ENCODE measurements around the gene RPLP2. TPM values are rescaled to one million over a fixed set of nuclear protein-coding genes. Genes with fewer than 3 reads are reported as not detected.
A peak's percentile ranks its signal among the peaks of the same experiment; 100 is the strongest.

The RPLP2 gene
- total RNA-seq, 1 experiment from 2014 or later: 2,142 TPM

DNA sequence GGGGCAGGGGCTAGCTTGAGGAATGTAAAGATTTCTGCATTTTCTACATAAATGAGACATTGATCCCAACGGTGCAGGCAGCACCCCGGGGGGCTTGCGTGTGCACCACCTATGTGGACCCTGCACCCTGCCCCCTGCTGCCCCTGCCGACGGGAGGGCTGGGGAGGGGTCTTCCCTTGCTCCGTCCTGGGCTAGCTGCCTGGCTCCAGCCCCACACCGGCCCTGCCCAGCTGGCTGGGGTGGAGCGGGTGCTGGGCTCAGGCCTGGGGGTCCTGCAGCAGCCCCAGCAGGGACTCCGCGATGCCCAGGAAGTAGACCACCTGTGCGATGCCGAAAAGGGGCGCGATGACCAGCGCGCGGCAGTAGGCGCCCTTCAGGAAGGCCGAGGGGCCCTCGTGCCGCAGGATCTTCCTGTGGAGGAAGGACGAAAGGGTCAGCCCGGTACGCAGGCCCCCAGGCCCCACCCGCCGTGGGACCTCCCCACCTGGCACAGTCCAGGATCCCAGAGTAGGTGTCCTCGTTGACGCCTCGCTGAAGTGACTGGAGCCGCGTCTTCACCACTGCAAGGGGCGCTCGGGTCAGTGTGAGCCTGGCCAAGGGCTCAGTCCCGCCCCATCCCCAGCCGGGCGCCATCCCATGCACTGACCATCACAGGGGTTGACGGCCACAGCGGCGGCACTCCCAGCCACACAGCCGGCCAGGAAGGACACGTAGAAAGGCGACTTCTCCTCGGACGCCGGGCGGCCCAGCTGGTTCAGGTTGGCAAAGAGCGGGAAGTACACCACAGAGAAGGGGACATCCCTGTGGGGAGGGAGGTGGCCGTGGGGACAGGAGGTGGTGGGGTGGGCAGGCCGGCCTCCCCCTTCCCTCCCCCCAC lies 17.9 kb upstream of the RPLP2 start:
- TF ChIP-seq, protein P1, sequence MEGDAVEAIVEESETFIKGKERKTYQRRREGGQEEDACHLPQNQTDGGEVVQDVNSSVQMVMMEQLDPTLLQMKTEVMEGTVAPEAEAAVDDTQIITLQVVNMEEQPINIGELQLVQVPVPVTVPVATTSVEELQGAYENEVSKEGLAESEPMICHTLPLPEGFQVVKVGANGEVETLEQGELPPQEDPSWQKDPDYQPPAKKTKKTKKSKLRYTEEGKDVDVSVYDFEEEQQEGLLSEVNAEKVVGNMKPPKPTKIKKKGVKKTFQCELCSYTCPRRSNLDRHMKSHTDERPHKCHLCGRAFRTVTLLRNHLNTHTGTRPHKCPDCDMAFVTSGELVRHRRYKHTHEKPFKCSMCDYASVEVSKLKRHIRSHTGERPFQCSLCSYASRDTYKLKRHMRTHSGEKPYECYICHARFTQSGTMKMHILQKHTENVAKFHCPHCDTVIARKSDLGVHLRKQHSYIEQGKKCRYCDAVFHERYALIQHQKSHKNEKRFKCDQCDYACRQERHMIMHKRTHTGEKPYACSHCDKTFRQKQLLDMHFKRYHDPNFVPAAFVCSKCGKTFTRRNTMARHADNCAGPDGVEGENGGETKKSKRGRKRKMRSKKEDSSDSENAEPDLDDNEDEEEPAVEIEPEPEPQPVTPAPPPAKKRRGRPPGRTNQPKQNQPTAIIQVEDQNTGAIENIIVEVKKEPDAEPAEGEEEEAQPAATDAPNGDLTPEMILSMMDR (IDR thresholded peaks at IDR 0.05; ENCODE audit: unreplicated experiment): no peak
- Mint-ChIP-seq H3K27ac (ENCODE audit: low read depth, unreplicated experiment) (no peak overlapping the region), H3K36me3 (ENCODE audit: insufficient read depth, unreplicated experiment) (peaks cover 26% of the 10 kb centered on the region), H3K4me1 (ENCODE audit: insufficient read depth, unreplicated experiment) (no peaks in the 10 kb centered on the region), H3K27me3 (ENCODE audit: insufficient read depth, unreplicated experiment) (no peaks in the 10 kb centered on the region), H3K4me3 (ENCODE audit: unreplicated experiment) (no peak overlapping the region), H3K9me3 (ENCODE audit: unreplicated experiment) (no peaks in the 10 kb centered on the region)
- intact Hi-C loops (cut with micrococcal nuclease): no loop called here
- CTCF ChIA-PET: interaction anchor here (0.7 kb wide), 1 partner anchor 69 kb away, joined by 3 read pairs; no protein-coding TSS in a partner anchor
- TSS peak; percentile 23 for BruUV-seq (replicated peaks)
- DNase-seq (ENCODE audit: unreplicated experiment): no peak
- POLR2A ChIA-PET: interaction anchor here (0.6 to 1.1 kb wide), 2 partner anchors 42 to 45 kb away, joined by 3 read pairs; partner anchors contain the start of gene TALDO1

DNA sequence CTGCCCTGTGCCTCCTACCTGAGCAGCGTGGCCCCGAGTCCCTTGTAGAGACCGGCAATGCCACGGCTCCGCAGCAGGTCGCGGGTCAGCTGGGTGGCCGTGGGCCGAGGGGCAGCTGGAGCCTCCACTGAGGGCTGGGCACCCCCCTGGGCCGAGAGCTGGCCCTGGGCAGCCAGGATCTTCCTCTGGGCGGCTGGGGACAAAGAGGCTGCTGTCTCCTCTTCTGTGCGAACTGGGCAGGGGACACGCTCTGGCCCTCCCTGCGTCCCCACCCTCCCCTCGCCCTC lies 17.3 kb upstream of the RPLP2 start:
- intact Hi-C loops (cut with micrococcal nuclease): no loop called here

DNA sequence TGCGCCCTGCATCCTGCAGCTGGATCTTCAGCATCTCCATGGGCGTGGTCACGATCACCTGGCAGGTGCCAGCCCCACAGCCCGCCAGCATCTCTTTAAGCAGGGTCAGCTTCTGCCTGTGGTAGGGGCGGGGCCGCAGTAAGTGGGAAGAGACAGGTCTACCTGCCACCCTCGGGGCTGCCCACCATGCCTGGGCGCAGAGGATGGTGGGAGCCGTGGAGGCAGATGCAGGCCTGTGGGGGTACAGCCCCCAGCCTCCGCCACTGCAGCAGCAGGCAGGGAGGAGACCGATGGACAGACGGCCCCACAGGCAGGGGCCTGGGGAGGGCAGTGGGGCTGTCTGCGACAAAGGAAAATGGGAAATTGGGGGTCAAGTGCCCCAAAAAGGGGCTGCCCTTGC lies 16.9 kb upstream of the RPLP2 start:
- no peaks in the 10 kb centered on the region for H3K9me3 Mint-ChIP-seq (ENCODE audit: unreplicated experiment)
- no TSS peak for BruUV-seq (replicated peaks)
- ChIA-PET POLR2A (interaction anchor here (0.6 to 1.3 kb wide), 2 partner anchors 11 to 46 kb away, joined by 3 to 4 read pairs; partner anchors contain the start of gene TALDO1), CTCF (interaction anchor here (0.7 to 1.6 kb wide), 4 partner anchors 9 to 70 kb away, joined by 3 to 5 read pairs (median 4); no protein-coding TSS in a partner anchor)
- intact Hi-C loops (cut with micrococcal nuclease): no loop called here
- H3K27ac Mint-ChIP-seq (ENCODE audit: low read depth, unreplicated experiment): no peak overlapping the region
- H3K36me3 Mint-ChIP-seq (ENCODE audit: insufficient read depth, unreplicated experiment): peaks cover 29% of the 10 kb centered on the region
- no peak for DNase-seq (ENCODE audit: unreplicated experiment)
- no peaks in the 10 kb centered on the region for H3K27me3 Mint-ChIP-seq (ENCODE audit: insufficient read depth, unreplicated experiment)
- H3K4me1 Mint-ChIP-seq (ENCODE audit: insufficient read depth, unreplicated experiment): no peaks in the 10 kb centered on the region
- no peak overlapping the region for H3K4me3 Mint-ChIP-seq (ENCODE audit: unreplicated experiment)
- TF ChIP-seq, protein P1 (IDR thresholded peaks at IDR 0.05; ENCODE audit: unreplicated experiment): no peak

More for the DNA sequence above, 17.3 kb upstream of the RPLP2 start:
- POLR2A ChIA-PET: interaction anchor here (0.6 to 1.3 kb wide), 2 partner anchors 12 to 45 kb away, joined by 3 to 4 read pairs; partner anchors contain the start of gene TALDO1
- peaks cover 29% of the 10 kb centered on the region for H3K36me3 Mint-ChIP-seq (ENCODE audit: insufficient read depth, unreplicated experiment)
- TF ChIP-seq, protein P1 (IDR thresholded peaks at IDR 0.05; ENCODE audit: unreplicated experiment): no peak
- no peaks in the 10 kb centered on the region for H3K4me1 Mint-ChIP-seq (ENCODE audit: insufficient read depth, unreplicated experiment)
- CTCF ChIA-PET: interaction anchor here (0.7 kb wide), 1 partner anchor 69 kb away, joined by 3 read pairs; no protein-coding TSS in a partner anchor
- no peaks in the 10 kb centered on the region for H3K27me3 Mint-ChIP-seq (ENCODE audit: insufficient read depth, unreplicated experiment)
- DNase-seq (ENCODE audit: unreplicated experiment): no peak
- no peak overlapping the region for H3K27ac Mint-ChIP-seq (ENCODE audit: low read depth, unreplicated experiment)
- no peaks in the 10 kb centered on the region for H3K9me3 Mint-ChIP-seq (ENCODE audit: unreplicated experiment)
- no TSS peak for BruUV-seq (replicated peaks)
- no peak overlapping the region for H3K4me3 Mint-ChIP-seq (ENCODE audit: unreplicated experiment)

DNA sequence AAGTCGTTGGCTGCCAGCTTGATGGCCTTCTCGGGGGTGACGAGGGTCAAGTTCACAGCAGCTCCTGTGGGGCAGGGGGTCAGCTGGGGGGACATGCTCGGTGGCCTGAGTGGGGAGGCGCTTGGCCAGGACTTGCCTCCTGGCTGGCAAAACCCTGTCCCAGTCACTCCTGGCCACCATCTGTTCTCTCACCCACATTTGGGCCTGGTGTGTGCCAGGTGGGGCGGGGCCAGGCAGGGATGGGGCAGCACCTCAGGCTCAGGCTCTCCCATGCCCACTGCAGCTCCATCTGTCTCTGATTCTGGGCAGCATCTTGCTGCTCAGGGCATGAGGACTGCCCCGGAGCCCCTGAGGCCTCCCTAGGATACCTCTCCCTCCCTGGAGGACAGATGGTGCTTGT lies 16.2 kb upstream of the RPLP2 start:
- Mint-ChIP-seq H3K4me3 (ENCODE audit: unreplicated experiment) (no peak overlapping the region), H3K27me3 (ENCODE audit: insufficient read depth, unreplicated experiment) (no peaks in the 10 kb centered on the region), H3K4me1 (ENCODE audit: insufficient read depth, unreplicated experiment) (no peaks in the 10 kb centered on the region), H3K36me3 (ENCODE audit: insufficient read depth, unreplicated experiment) (peaks cover 29% of the 10 kb centered on the region), H3K27ac (ENCODE audit: low read depth, unreplicated experiment) (no peak overlapping the region), H3K9me3 (ENCODE audit: unreplicated experiment) (no peaks in the 10 kb centered on the region)
- POLR2A ChIA-PET: interaction anchor here (0.7 to 1.3 kb wide), 3 partner anchors 11 to 87 kb away, joined by 3 to 4 read pairs (median 3); no protein-coding TSS in a partner anchor
- TF ChIP-seq, protein P1 (IDR thresholded peaks at IDR 0.05; ENCODE audit: unreplicated experiment): no peak
- intact Hi-C loops (cut with micrococcal nuclease): no loop called here
- CTCF ChIA-PET: interaction anchor here (0.7 to 1.6 kb wide), 5 partner anchors 10 to 212 kb away, joined by 3 to 5 read pairs (median 4); no protein-coding TSS in a partner anchor
- DNase-seq (ENCODE audit: unreplicated experiment): no peak
- no TSS peak for BruUV-seq (replicated peaks)
